Thyroid gland (tissue), 4 donors: ENCODE measurements around the gene SHROOM3.

Experiments
- CTCF ChIP-seq, 6 experiments: fragments of 200-600 bp in 3 of 6; fragments of 450-650 bp in 3 of 6; sonication (generic) in 3 of 6; IDR thresholded peaks; one replicate each; pipeline ENCODE4 v1.5.1; 2016 to 2019; ENCODE audit warnings: antibody characterized with exemption in 6 of 6, mild to moderate bottlenecking in 2 of 6, inconsistent platforms in 1 of 6, moderate library complexity in 1 of 6
- POLR2A ChIP-seq, 2 donors: fragments of 450-650 bp; IDR thresholded peaks; one replicate each; pipeline ENCODE4 v1.6.1; 2017; ENCODE audit warnings: antibody characterized with exemption in 2 of 2, mild to moderate bottlenecking in 2 of 2, moderate library complexity in 1 of 2

GRCh38 chr4:76554630-76555029 lies 119.6 kb downstream of the SHROOM3 start:
- TF ChIP-seq CTCF (IDR thresholded peaks at IDR 0.05), result no peak
- no peak for TF ChIP-seq POLR2A (IDR thresholded peaks at IDR 0.05)
